Fibroblast of peridontal ligament (primary cell): Measurements from ENCODE around the gene SPIRE2.
"Not testable (repeated sequence)": the region's sequence is repeated elsewhere in the genome, so short reads cannot be mapped to it uniquely, and the experiment has no call there.

ENCODE experiments used
- DNase-seq: peaks from one replicate; pipeline ENCODE4 v3.0.0-alpha.2; 2010; ENCODE audit errors: extremely low read depth

SPIRE2 gene

GRCh38 chr16:89806589-89807193 lies 21.6 kb upstream of the SPIRE2 start:
- DNase-seq: not testable (repeated sequence)

- no peak for DNase-seq
Measured at GRCh38 chr16:89808475-89808874, 19.8 kb upstream of the SPIRE2 start.

GRCh38 chr16:89811321-89811720 lies 17.0 kb upstream of the SPIRE2 start:
- DNase-seq: no peak

GRCh38 chr16:89815639-89816348 lies 12.5 kb upstream of the SPIRE2 start:
- DNase-seq: no peak

GRCh38 chr16:89818851-89819403 lies 9.3 kb upstream of the SPIRE2 start:
- DNase-seq: not testable (repeated sequence)

GRCh38 chr16:89819448-89819847 lies 8.8 kb upstream of the SPIRE2 start:
- DNase-seq: not testable (repeated sequence)

GRCh38 chr16:89821438-89822187 lies 6.7 kb upstream of the SPIRE2 start:
- no peak for DNase-seq

- no peak for DNase-seq
Measured at GRCh38 chr16:89822188-89823086, 5.8 kb upstream of the SPIRE2 start.

- no peak for DNase-seq
Measured at GRCh38 chr16:89823087-89823823, 5.0 kb upstream of the SPIRE2 start.

GRCh38 chr16:89823824-89824148 lies 4.5 kb upstream of the SPIRE2 start:
- DNase-seq: not testable (repeated sequence)

- no peak for DNase-seq
Measured at GRCh38 chr16:89826531-89827382, 1.5 kb upstream of the SPIRE2 start.

- DNase-seq: peak; percentile 46
Measured at GRCh38 chr16:89827383-89828198, 684 bp upstream of the SPIRE2 start.

- DNase-seq: no peak
Measured at GRCh38 chr16:89828870-89829629, 775 bp downstream of the SPIRE2 start.

- DNase-seq: no peak
Measured at GRCh38 chr16:89829630-89830437, 1.6 kb downstream of the SPIRE2 start.

GRCh38 chr16:89831810-89832328 lies 3.6 kb downstream of the SPIRE2 start:
- no peak for DNase-seq

- not testable (repeated sequence) for DNase-seq
Measured at GRCh38 chr16:89833664-89834363, 5.5 kb downstream of the SPIRE2 start.
